H4 (cell line): ENCODE data around the gene NUF2. TPM values are rescaled to one million over a fixed set of nuclear protein-coding genes. Genes with fewer than 3 reads are reported as not detected.
"Not testable (repeated sequence)": the region's sequence is repeated elsewhere in the genome, so short reads cannot be mapped to it uniquely, and the experiment has no call there.

Source experiments
- DNase-seq: peaks from one replicate; pipeline ENCODE4 v3.0.0-alpha.2; 2015; ENCODE audit warnings: low spot score
- total RNA-seq: library from RNA; depleted of rRNA; stranded (reverse); fragments of >200 nt; shearing (Covaris generic); gene quantifications from 2 replicates; pipeline ENCODE4 v1.2.3, GENCODE V29; 2014

The NUF2 gene
- total RNA-seq, 1 experiment from 2014 or later = 22.0 TPM

GRCh38 chr1:163331116-163331515, 9.4 kb downstream of the NUF2 start:
- no peak for DNase-seq

- DNase-seq = no peak
These were observed 13.5 kb downstream of the NUF2 start for GRCh38 chr1:163335216-163335615.

GRCh38 chr1:163337631-163338030, 15.9 kb downstream of the NUF2 start:
- DNase-seq = no peak

DNA sequence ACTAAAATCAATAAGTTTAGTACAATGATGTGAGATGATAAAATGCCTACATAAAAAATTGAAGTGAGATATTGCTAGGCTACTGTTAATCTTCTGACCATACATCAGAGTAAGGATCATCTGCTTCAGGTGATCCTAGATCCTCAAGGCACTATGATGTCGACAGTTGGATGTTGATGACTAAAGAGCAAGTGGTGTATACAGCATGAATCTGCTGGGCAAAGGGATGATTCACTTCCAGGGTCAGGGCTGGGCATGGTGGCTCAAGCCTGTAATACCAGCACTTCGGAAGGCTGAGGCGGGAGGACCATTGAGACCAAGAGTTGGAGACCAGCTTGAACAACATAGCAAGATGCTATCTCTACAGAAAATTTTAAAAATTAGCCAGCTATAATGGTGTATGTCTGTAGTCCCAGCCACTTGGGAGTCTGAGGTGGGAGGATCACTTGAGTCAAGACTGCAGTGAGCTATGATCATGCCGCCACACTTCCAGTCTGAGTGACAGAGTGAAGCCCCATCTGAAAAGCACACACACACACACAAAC, 24.6 kb downstream of the NUF2 start:
- no peak for DNase-seq

DNA sequence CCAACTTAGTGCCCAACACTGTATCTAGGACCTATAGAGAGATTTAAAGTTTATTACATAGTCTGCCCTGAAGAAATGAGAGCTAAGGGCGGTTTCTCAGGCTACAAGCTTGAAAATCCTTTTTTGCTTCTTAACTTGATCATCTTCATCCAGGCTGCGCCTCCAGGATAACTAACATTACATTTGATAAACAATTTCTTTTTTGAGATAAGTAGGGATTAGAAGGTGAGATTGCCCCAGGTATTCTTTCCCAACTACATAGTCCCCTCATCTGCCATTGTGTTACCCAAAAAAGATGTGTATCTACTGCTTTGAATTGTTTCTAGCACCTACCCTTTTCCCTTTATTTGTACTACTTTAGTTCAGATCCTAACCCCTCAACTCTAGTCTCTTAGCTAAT, 25.4 kb downstream of the NUF2 start:
- no peak for DNase-seq

- DNase-seq = no peak
These were observed 30.2 kb downstream of the NUF2 start for GRCh38 chr1:163351912-163352311.

DNA sequence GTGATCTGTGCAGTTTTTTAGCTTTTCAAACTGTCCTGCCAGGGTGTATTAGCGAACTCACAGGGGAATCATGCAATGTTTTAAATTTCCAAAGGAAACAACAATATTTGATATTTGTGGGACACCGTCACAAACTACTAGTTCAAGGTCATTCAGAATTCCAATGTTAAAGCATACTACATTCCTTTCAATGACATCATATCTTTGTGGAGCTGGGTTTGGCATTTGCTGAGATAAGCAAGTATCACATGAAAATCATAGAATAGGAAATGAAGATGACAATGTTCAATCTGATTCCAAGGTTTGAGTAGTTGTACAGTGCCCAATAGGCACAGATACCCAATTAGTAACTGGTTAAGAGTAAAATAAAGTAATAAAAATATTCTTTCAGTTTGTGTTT, 35.6 kb downstream of the NUF2 start:
- DNase-seq = no peak

- not testable (repeated sequence) for DNase-seq
These were observed 36.4 kb downstream of the NUF2 start for GRCh38 chr1:163358172-163358571.

GRCh38 chr1:163361123-163361934, 39.6 kb downstream of the NUF2 start:
- DNase-seq = peak; percentile 17

- no peak for DNase-seq
These were observed 43.4 kb downstream of the NUF2 start for GRCh38 chr1:163365186-163365585.

DNA sequence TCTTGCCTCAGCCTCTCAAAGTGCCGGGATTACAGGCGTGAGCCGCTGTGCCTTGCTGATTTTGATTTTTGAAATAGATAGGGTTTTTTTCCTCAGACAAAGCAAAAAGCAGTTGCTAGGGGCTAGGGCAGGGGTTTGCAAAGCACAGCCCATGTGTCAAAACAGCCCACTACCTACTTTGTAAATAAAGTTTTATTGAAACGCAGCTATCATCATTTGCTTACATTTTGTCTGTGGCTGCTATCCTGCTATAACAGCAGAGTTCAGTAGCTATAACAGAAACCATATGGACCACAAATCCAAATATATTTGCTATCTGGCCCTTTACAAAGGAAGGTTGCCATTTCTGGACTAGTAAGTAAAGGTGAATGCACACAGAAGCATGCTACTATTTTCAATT, 44.8 kb downstream of the NUF2 start:
- DNase-seq = no peak

GRCh38 chr1:163367721-163368120, 46.0 kb downstream of the NUF2 start:
- no peak for DNase-seq

DNA sequence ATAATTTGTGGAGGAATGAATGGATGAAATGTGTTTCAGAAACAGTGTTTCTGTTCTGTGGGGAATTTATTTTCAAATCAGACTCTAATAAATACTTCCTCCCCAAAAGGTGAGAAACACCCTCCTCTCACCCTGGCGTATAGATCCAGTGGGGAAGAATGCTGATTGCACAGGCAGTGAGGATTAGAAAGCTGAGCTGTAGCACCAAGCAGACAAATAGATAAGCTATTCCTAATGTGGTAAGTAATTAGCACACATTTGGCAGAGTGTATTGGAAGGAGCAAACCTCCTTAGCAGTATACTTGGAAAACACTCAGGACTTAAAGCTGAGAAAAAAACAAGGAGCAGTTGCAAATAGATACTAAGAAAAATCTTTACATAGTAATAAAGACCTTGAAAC, 50.8 kb downstream of the NUF2 start:
- DNase-seq = no peak

- no peak for DNase-seq
These were observed 56.8 kb downstream of the NUF2 start for GRCh38 chr1:163378554-163378953.

DNA sequence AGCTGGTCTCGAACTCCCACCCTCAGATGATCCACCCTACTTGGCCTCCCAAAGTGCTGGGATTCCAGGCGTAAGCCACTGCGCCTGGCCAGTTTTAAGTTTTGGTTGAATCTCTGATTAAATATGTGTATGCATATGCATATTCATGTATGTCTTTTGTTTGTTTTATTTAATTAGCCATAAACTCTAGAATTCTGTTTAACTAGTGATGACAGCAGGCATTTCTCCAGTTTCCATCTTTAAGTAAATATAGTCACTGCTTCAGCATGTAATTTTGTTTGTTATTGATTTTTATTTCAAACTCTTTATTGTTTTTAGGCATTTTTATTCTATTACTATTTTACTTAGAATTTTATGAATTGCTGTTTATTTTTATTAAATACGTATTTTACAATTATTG, 58.0 kb downstream of the NUF2 start:
- DNase-seq = no peak

GRCh38 chr1:163381487-163382184, 59.9 kb downstream of the NUF2 start:
- DNase-seq = no peak

DNA sequence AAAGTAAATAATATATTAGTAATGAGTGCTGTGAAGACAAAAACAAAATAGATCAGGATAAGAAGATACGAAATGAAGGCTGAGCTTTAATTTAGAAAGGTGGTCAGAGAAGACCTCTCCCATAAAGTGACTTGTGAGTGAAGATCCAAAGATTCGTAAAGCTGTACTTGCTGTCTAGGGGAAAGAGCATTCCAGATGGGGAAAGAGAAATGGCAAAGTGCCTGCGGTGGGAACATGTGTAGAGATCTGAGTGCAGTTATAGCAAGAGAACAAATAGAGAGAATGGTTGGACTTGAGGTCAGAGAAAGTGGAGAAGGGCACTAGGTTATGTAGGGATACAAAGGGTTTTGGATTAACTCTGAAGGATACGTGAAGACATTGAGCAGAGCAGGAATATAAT, 60.6 kb downstream of the NUF2 start:
- no peak for DNase-seq

DNA sequence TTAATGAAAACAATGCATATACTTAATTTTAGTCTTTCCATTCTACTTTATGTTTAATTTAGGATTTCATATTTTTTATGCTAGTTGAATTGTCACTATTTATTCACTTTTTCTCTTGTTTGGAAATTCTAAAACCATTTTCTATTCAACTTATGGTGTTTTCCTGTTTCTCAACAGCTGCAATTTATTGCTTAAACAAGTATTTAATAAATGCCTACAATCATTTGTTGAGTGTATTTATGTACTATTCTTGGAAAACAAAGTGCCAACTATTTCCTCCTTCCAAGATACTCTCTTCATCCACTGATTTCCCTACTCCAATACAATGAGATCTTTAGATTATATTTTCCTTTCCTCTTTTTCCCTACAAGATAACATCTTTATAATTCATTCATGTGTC, 65.4 kb downstream of the NUF2 start:
- DNase-seq = no peak

- DNase-seq = no peak
These were observed 67.2 kb downstream of the NUF2 start for GRCh38 chr1:163388970-163389369.

DNA sequence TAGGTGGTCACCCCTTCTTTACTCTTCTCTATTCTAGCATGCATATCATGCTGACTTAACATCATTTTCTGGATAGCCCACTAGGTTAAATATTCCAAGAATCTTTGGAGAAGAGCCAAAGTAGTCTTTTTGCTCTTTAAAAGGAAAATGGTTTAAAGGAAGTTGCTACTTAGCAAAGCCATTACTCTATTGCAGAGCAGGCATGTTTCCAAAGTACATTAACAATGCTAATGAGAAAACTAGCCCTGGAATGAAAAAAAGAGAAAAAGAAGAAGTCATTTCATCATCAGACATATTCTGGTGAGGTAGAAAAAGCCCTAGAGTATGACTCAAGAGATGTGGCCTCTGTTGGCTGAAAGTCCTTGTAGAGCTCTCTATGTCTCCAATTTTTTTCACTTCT, 74.0 kb downstream of the NUF2 start:
- no peak for DNase-seq

GRCh38 chr1:163397451-163398200, 75.9 kb downstream of the NUF2 start:
- DNase-seq = no peak

GRCh38 chr1:163399001-163399400, 77.2 kb downstream of the NUF2 start:
- no peak for DNase-seq
